ENCODE measurements around the gene ZNF18.
"Not testable (repeated sequence)": the region's sequence is repeated elsewhere in the genome, so short reads cannot be mapped to it uniquely, and the experiment has no call there.

Gene ZNF18

GRCh38 chr17:11969565-11969964, 27.7 kb downstream of the ZNF18 start:
- TF ChIP-seq CTCF (IDR thresholded peaks at IDR 0.05; ENCODE audit: borderline replicate concordance, control extremely low read depth, extremely low read depth, insufficient read depth, missing control alignments): no peak
- in situ Hi-C loops (cut with MboI; ENCODE audit: low sequenced_read_pairs, unreplicated experiment): no loop called here
- no peak for DNase-seq (ENCODE audit: low spot score)

- TF ChIP-seq CTCF (IDR thresholded peaks at IDR 0.05; ENCODE audit: borderline replicate concordance, control extremely low read depth, extremely low read depth, insufficient read depth, missing control alignments): no peak
- no peak for DNase-seq (ENCODE audit: low spot score)
- in situ Hi-C loops (cut with MboI; ENCODE audit: low sequenced_read_pairs, unreplicated experiment): no loop called here
Measured at GRCh38 chr17:11954936-11955335, 42.3 kb downstream of the ZNF18 start.

GRCh38 chr17:11953924-11954323, 43.4 kb downstream of the ZNF18 start:
- DNase-seq (ENCODE audit: low spot score): no peak
- in situ Hi-C loops (cut with MboI; ENCODE audit: low sequenced_read_pairs, unreplicated experiment): no loop called here
- no peak for TF ChIP-seq CTCF (IDR thresholded peaks at IDR 0.05; ENCODE audit: borderline replicate concordance, control extremely low read depth, extremely low read depth, insufficient read depth, missing control alignments)

- TF ChIP-seq CTCF (IDR thresholded peaks at IDR 0.05; ENCODE audit: borderline replicate concordance, control extremely low read depth, extremely low read depth, insufficient read depth, missing control alignments): no peak
- in situ Hi-C loops (cut with MboI; ENCODE audit: low sequenced_read_pairs, unreplicated experiment): no loop called here
- DNase-seq (ENCODE audit: low spot score): no peak
Measured at GRCh38 chr17:11952610-11953009, 44.7 kb downstream of the ZNF18 start.

- no peak for DNase-seq (ENCODE audit: low spot score)
- in situ Hi-C loops (cut with MboI; ENCODE audit: low sequenced_read_pairs, unreplicated experiment): no loop called here
- TF ChIP-seq CTCF (IDR thresholded peaks at IDR 0.05; ENCODE audit: borderline replicate concordance, control extremely low read depth, extremely low read depth, insufficient read depth, missing control alignments): no peak
Measured at GRCh38 chr17:11950771-11951519, 46.3 kb downstream of the ZNF18 start.

- DNase-seq (ENCODE audit: low spot score); in situ Hi-C loops (cut with MboI; ENCODE audit: low sequenced_read_pairs, unreplicated experiment): not testable (repeated sequence)
Measured at GRCh38 chr17:11949571-11949970, 47.7 kb downstream of the ZNF18 start.

- in situ Hi-C loops (cut with MboI; ENCODE audit: low sequenced_read_pairs, unreplicated experiment): no loop called here
- DNase-seq (ENCODE audit: low spot score): no peak
- no peak for TF ChIP-seq CTCF (IDR thresholded peaks at IDR 0.05; ENCODE audit: borderline replicate concordance, control extremely low read depth, extremely low read depth, insufficient read depth, missing control alignments)
Measured at GRCh38 chr17:11948789-11949188, 48.5 kb downstream of the ZNF18 start.

All from GM13976 (cell line).